Activated CD4-positive, CD25-positive, alpha-beta regulatory T cell treated with anti-CD3 and anti-CD28 coated beads, Interleukin-2, amount 50 U/mL, for 24 hours (primary cell): ENCODE results near the gene SGSM2.
"Not testable (repeated sequence)": the region's sequence is repeated elsewhere in the genome, so short reads cannot be mapped to it uniquely, and the experiment has no call there.

Experiments
- ATAC-seq, 2 donors: fragments of 150-1000 bp; cut with Tn5 transposase; one replicate each; pipeline ENCODE4 v1.10.0; 2021; ENCODE audit warnings: mild to moderate bottlenecking in 1 of 2, moderate library complexity in 1 of 2

Gene SGSM2

GRCh38 chr17:2336852-2337543 lies at the start of gene SGSM2:
SGSM2 (plus strand) TSS chr17:2337501; CDS start chr17:2337689, 188 bp downstream.
- peak; percentile 60 to 64 for ATAC-seq

GRCh38 chr17:2289878-2290478 lies 47.3 kb upstream of the SGSM2 start:
- ATAC-seq, result peak in 1 of 2 donors; percentile 41

GRCh38 chr17:2292100-2292499 lies 45.2 kb upstream of the SGSM2 start:
- ATAC-seq, result no peak

- ATAC-seq, result peak; percentile 56 to 59
Observed at GRCh38 chr17:2295575-2295974, 41.7 kb upstream of the SGSM2 start.

GRCh38 chr17:2297023-2297422 lies 40.3 kb upstream of the SGSM2 start:
- ATAC-seq, result no peak

GRCh38 chr17:2299136-2299535 lies 38.2 kb upstream of the SGSM2 start:
- no peak for ATAC-seq

- ATAC-seq, result no peak
Observed at GRCh38 chr17:2299756-2300155, 37.5 kb upstream of the SGSM2 start.

- no peak for ATAC-seq
Observed at GRCh38 chr17:2302778-2303203, 34.5 kb upstream of the SGSM2 start.

GRCh38 chr17:2303204-2304188 lies 33.8 kb upstream of the SGSM2 start, which contains the start of the genes SMG6 and SRR:
SMG6 (minus strand) TSS chr17:2303785; CDS start chr17:2303720, 65 bp downstream.
SRR (plus strand) TSS chr17:2303950; CDS start chr17:2315561, 11,611 bp downstream.
- peak; percentile 84 to 87 for ATAC-seq

- ATAC-seq, result no peak
Observed at GRCh38 chr17:2304931-2305330, 32.4 kb upstream of the SGSM2 start.

GRCh38 chr17:2309338-2310154 lies 27.8 kb upstream of the SGSM2 start:
- no peak for ATAC-seq

GRCh38 chr17:2312736-2313135 lies 24.6 kb upstream of the SGSM2 start:
- no peak for ATAC-seq

- ATAC-seq, result not testable (repeated sequence)
Observed at GRCh38 chr17:2316916-2317205, 20.4 kb upstream of the SGSM2 start.

GRCh38 chr17:2317796-2318195 lies 19.5 kb upstream of the SGSM2 start:
- ATAC-seq, result no peak

GRCh38 chr17:2319051-2319450 lies 18.2 kb upstream of the SGSM2 start:
- ATAC-seq, result no peak

- ATAC-seq, result no peak
Observed at GRCh38 chr17:2321399-2321798, 15.9 kb upstream of the SGSM2 start.

GRCh38 chr17:2323629-2324314 lies 13.5 kb upstream of the SGSM2 start:
- no peak for ATAC-seq

- no peak for ATAC-seq
Observed at GRCh38 chr17:2331303-2331702, 6.0 kb upstream of the SGSM2 start.

- ATAC-seq, result no peak
Observed at GRCh38 chr17:2335726-2336214, 1.5 kb upstream of the SGSM2 start.

GRCh38 chr17:2336215-2336851 lies 968 bp upstream of the SGSM2 start, which contains the start of gene TSR1:
TSR1 (minus strand) TSS chr17:2336457; CDS start chr17:2336427, 30 bp downstream.
- peak; percentile 93 for ATAC-seq
